ENCODE results near the gene HPGDS. TPM values are rescaled to one million over a fixed set of nuclear protein-coding genes. Genes with fewer than 3 reads are reported as not detected.

Gene HPGDS
- total RNA-seq, 2 experiments from 2014 or later: not detected

- Mint-ChIP-seq H3K9me3 (no peaks in the 10 kb centered on the region), H3K27me3 (peaks cover 7% of the 10 kb centered on the region), H3K36me3 (ENCODE audit: low read depth) (no peaks in the 10 kb centered on the region), H3K4me3 (no peak overlapping the region), H3K4me1 (ENCODE audit: low read depth) (no peaks in the 10 kb centered on the region), H3K27ac (no peak overlapping the region)
- no peak overlapping the region for H3K27ac ChIP-seq (ENCODE audit: low read depth in 1 of 2, low read length in 2 of 2)
- ATAC-seq (ENCODE audit: poor library complexity) (no peak), DNase-seq (no peak)
- H3K27me3 ChIP-seq (ENCODE audit: control insufficient read depth in 1 of 2, insufficient read depth in 2 of 2, low read length in 2 of 2): no peaks in the 10 kb centered on the region
- no peaks in the 10 kb centered on the region for H3K36me3 ChIP-seq (ENCODE audit: insufficient read depth, low read length)
- ChIA-PET CTCF (no interaction called here), POLR2A (no interaction called here)
- H3K9me3 ChIP-seq (ENCODE audit: control insufficient read depth in 1 of 2, insufficient read depth in 1 of 2, low read length in 2 of 2): no peaks in the 10 kb centered on the region
- no peak for TF ChIP-seq CTCF (IDR thresholded peaks at IDR 0.05)
- H3K4me1 ChIP-seq (ENCODE audit: insufficient read depth, low read length): no peaks in the 10 kb centered on the region
- intact Hi-C loops (cut with DNase I, micrococcal nuclease): no loop called here
- no peak overlapping the region for H3K4me3 ChIP-seq (ENCODE audit: low read length)
These were observed 28.7 kb upstream of the HPGDS start for GRCh38 chr4:94371290-94371689.

GRCh38 chr4:94370533-94371254 is 28.1 kb upstream of the HPGDS start:
- H3K36me3 ChIP-seq (ENCODE audit: insufficient read depth, low read length): no peaks in the 10 kb centered on the region
- no peaks in the 10 kb centered on the region for H3K4me1 Mint-ChIP-seq (ENCODE audit: low read depth)
- no peak overlapping the region for H3K4me3 ChIP-seq (ENCODE audit: low read length)
- H3K36me3 Mint-ChIP-seq (ENCODE audit: low read depth): no peaks in the 10 kb centered on the region
- ATAC-seq (ENCODE audit: poor library complexity): no peak
- no peaks in the 10 kb centered on the region for H3K9me3 ChIP-seq (ENCODE audit: control insufficient read depth in 1 of 2, insufficient read depth in 1 of 2, low read length in 2 of 2)
- TF ChIP-seq CTCF (IDR thresholded peaks at IDR 0.05): no peak
- POLR2A ChIA-PET: no interaction called here
- H3K9me3 Mint-ChIP-seq: no peaks in the 10 kb centered on the region
- H3K27ac ChIP-seq (ENCODE audit: low read depth in 1 of 2, low read length in 2 of 2): no peak overlapping the region
- peaks cover 6% of the 10 kb centered on the region for H3K27me3 Mint-ChIP-seq
- no peak overlapping the region for H3K27ac Mint-ChIP-seq
- CTCF ChIA-PET: no interaction called here
- no peaks in the 10 kb centered on the region for H3K27me3 ChIP-seq (ENCODE audit: control insufficient read depth in 1 of 2, insufficient read depth in 2 of 2, low read length in 2 of 2)
- H3K4me1 ChIP-seq (ENCODE audit: insufficient read depth, low read length): no peaks in the 10 kb centered on the region
- intact Hi-C loops (cut with DNase I, micrococcal nuclease): no loop called here
- no peak for DNase-seq
- H3K4me3 Mint-ChIP-seq: no peak overlapping the region

GRCh38 chr4:94369046-94369445 is 26.4 kb upstream of the HPGDS start:
- Histone ChIP-seq H3K9me3 (ENCODE audit: control insufficient read depth in 1 of 2, insufficient read depth in 1 of 2, low read length in 2 of 2) (no peaks in the 10 kb centered on the region), H3K4me3 (ENCODE audit: low read length) (no peak overlapping the region), H3K36me3 (ENCODE audit: insufficient read depth, low read length) (no peaks in the 10 kb centered on the region), H3K27ac (ENCODE audit: low read depth in 1 of 2, low read length in 2 of 2) (no peak overlapping the region), H3K27me3 (ENCODE audit: control insufficient read depth in 1 of 2, insufficient read depth in 2 of 2, low read length in 2 of 2) (no peaks in the 10 kb centered on the region), H3K4me1 (ENCODE audit: insufficient read depth, low read length) (no peaks in the 10 kb centered on the region)
- ChIA-PET CTCF (no interaction called here), POLR2A (no interaction called here)
- TF ChIP-seq CTCF (IDR thresholded peaks at IDR 0.05): no peak
- Mint-ChIP-seq H3K36me3 (ENCODE audit: low read depth) (no peaks in the 10 kb centered on the region), H3K9me3 (no peaks in the 10 kb centered on the region), H3K27ac (no peak overlapping the region), H3K4me1 (ENCODE audit: low read depth) (no peaks in the 10 kb centered on the region), H3K27me3 (no peaks in the 10 kb centered on the region), H3K4me3 (no peak overlapping the region)
- DNase-seq (no peak), ATAC-seq (ENCODE audit: poor library complexity) (no peak)
- intact Hi-C loops (cut with DNase I, micrococcal nuclease): no loop called here

Data from CD4-positive, alpha-beta T cell (primary cell).